Mammary epithelial cell (primary cell): ENCODE data around the gene PARD3B.

ENCODE experiments used
- CTCF ChIP-seq, 2 donors: IDR thresholded peaks in 1 of 2; conservative IDR thresholded peaks in 1 of 2; 2 replicates each; pipeline ENCODE4 v1.5.1; 2011 to 2012; ENCODE audit warnings: inconsistent platforms in 2 of 2, low read length in 2 of 2, mild to moderate bottlenecking in 2 of 2, control low read depth in 1 of 2, low read depth in 1 of 2; ENCODE audit not compliant: insufficient read depth in 1 of 2; ENCODE audit errors: extremely low read depth in 1 of 2
- EZH2 ChIP-seq: IDR thresholded peaks from 2 replicates; pipeline ENCODE4 v1.6.1; 2012; ENCODE audit warnings: low read length, inconsistent platforms, borderline replicate concordance

GRCh38 chr2:205232086-205232485 lies 686.8 kb downstream of the PARD3B start:
- no peak for TF ChIP-seq CTCF (conservative IDR thresholded peaks at IDR 0.05 in 1 of 2, IDR thresholded peaks at IDR 0.05 in 1 of 2; ENCODE audit: extremely low read depth in 1 of 2, insufficient read depth in 1 of 2, low read depth in 1 of 2, low read length in 2 of 2)
- no peak for TF ChIP-seq EZH2
